Hypothalamus (tissue), 51 donors: ENCODE results near the gene LRRC42.
A peak's percentile ranks its signal among the peaks of the same experiment; 100 is the strongest.

Source experiments
- DNase-seq, 51 donors: peaks; one replicate each; lab custom pipeline; 2025; lab: John Stamatoyannopoulos, UW

The LRRC42 gene

GRCh38 chr1:53946252-53947171 lies at the start of gene LRRC42:
Gene LRRC42 (plus strand): TSS chr1:53946350. CDS start chr1:53952000, 5,650 bp downstream.
- peak in 9 of 51 donors; percentile 38 to 97 (median 93) for DNase-seq

GRCh38 chr1:53896635-53897229 lies 49.4 kb upstream of the LRRC42 start:
- no peak for DNase-seq

- DNase-seq = peak in 8 of 51 donors; percentile 8 to 33 (median 16)
These were observed 46.9 kb upstream of the LRRC42 start for GRCh38 chr1:53899206-53899628.

GRCh38 chr1:53899708-53900107 lies 46.4 kb upstream of the LRRC42 start:
- no peak for DNase-seq

- no peak for DNase-seq
These were observed 43.7 kb upstream of the LRRC42 start for GRCh38 chr1:53902235-53903138.

- DNase-seq = no peak
These were observed 40.6 kb upstream of the LRRC42 start for GRCh38 chr1:53905509-53905908.

- no peak for DNase-seq
These were observed 40.0 kb upstream of the LRRC42 start for GRCh38 chr1:53906121-53906520.

- DNase-seq = no peak
These were observed 36.2 kb upstream of the LRRC42 start for GRCh38 chr1:53909946-53910345.

GRCh38 chr1:53911442-53911841 lies 34.7 kb upstream of the LRRC42 start:
- no peak for DNase-seq

GRCh38 chr1:53913352-53914033 lies 32.7 kb upstream of the LRRC42 start:
- DNase-seq = peak in 1 of 51 donors; percentile 61

GRCh38 chr1:53918343-53918742 lies 27.8 kb upstream of the LRRC42 start:
- DNase-seq = no peak

GRCh38 chr1:53919675-53920066 lies 26.5 kb upstream of the LRRC42 start:
- no peak for DNase-seq

- no peak for DNase-seq
These were observed 18.7 kb upstream of the LRRC42 start for GRCh38 chr1:53927376-53927881.

GRCh38 chr1:53929246-53929960 lies 16.7 kb upstream of the LRRC42 start:
- DNase-seq = no peak

GRCh38 chr1:53930932-53931331 lies 15.2 kb upstream of the LRRC42 start:
- no peak for DNase-seq

GRCh38 chr1:53931523-53931922 lies 14.6 kb upstream of the LRRC42 start:
- DNase-seq = no peak

- DNase-seq = no peak
These were observed 11.9 kb upstream of the LRRC42 start for GRCh38 chr1:53934170-53934765.

- DNase-seq = no peak
These were observed 9.7 kb upstream of the LRRC42 start for GRCh38 chr1:53936430-53936829.
